Hepatocyte (in vitro differentiated cells): ENCODE measurements around the gene ACACB.

Source experiments
- EZH2 ChIP-seq: fragments of 200-600 bp; sonication (generic); IDR thresholded peaks from 2 replicates; pipeline ENCODE4 v1.6.1; 2016; ENCODE audit warnings: antibody characterized with exemption, mild to moderate bottlenecking, borderline replicate concordance
- EZH2phosphoT487 ChIP-seq: fragments of 200-600 bp; sonication (generic); IDR thresholded peaks from one replicate; pipeline ENCODE4 v1.6.1; 2018; ENCODE audit warnings: antibody characterized with exemption, mild to moderate bottlenecking, low read depth, moderate library complexity; ENCODE audit not compliant: unreplicated experiment, severe bottlenecking
- TF ChIP-seq, protein P1 (sequence below): fragments of 200-600 bp; sonication (generic); IDR thresholded peaks from 2 replicates; pipeline ENCODE4 v1.5.1; 2016; ENCODE audit warnings: antibody characterized with exemption, mild to moderate bottlenecking; ENCODE audit not compliant: poor library complexity

GRCh38 chr12:109258607-109259544 is 142.5 kb downstream of the ACACB start:
- TF ChIP-seq, protein P1, sequence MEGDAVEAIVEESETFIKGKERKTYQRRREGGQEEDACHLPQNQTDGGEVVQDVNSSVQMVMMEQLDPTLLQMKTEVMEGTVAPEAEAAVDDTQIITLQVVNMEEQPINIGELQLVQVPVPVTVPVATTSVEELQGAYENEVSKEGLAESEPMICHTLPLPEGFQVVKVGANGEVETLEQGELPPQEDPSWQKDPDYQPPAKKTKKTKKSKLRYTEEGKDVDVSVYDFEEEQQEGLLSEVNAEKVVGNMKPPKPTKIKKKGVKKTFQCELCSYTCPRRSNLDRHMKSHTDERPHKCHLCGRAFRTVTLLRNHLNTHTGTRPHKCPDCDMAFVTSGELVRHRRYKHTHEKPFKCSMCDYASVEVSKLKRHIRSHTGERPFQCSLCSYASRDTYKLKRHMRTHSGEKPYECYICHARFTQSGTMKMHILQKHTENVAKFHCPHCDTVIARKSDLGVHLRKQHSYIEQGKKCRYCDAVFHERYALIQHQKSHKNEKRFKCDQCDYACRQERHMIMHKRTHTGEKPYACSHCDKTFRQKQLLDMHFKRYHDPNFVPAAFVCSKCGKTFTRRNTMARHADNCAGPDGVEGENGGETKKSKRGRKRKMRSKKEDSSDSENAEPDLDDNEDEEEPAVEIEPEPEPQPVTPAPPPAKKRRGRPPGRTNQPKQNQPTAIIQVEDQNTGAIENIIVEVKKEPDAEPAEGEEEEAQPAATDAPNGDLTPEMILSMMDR = no peak
- TF ChIP-seq EZH2 = no peak
- TF ChIP-seq EZH2phosphoT487 = no peak
